K562 (cell line): ENCODE results near the gene PDE2A. TPM values are rescaled to one million over a fixed set of nuclear protein-coding genes. Genes with fewer than 3 reads are reported as not detected.
A peak's percentile ranks its signal among the peaks of the same experiment; 100 is the strongest.

ENCODE experiments used
- CBX3 ChIP-seq, 2 experiments: IDR thresholded peaks; 1 replicate in 1 of 2; 2 replicates in 1 of 2; pipeline ENCODE4 v1.6.1; 2012; ENCODE audit warnings: inconsistent platforms in 2 of 2, low read length in 2 of 2, borderline replicate concordance in 1 of 2, control low read depth in 1 of 2
- E2F3 ChIP-seq: fragments of 250-450 bp; sonication (Bioruptor Pico); IDR thresholded peaks from 2 replicates; pipeline ENCODE4 v1.4.0; 2020; ENCODE audit warnings: mild to moderate bottlenecking
- FOXK2 ChIP-seq, 2 experiments: fragments of 450-650 bp; IDR thresholded peaks in 1 of 2; conservative IDR thresholded peaks in 1 of 2; 2 replicates each; pipeline ENCODE4 v1.6.1; 2016; ENCODE audit warnings: low read depth in 2 of 2, mild to moderate bottlenecking in 1 of 2
- GTF2F1 ChIP-seq: IDR thresholded peaks from 2 replicates; pipeline ENCODE4 v1.6.1; 2011; ENCODE audit warnings: low read depth, low read length, improper control_type of control experiment
- HDAC2 ChIP-seq: fragments of 450-650 bp; IDR thresholded peaks from 2 replicates; pipeline ENCODE4 v1.6.1; 2016; ENCODE audit warnings: mild to moderate bottlenecking
- HMGN3 ChIP-seq: IDR thresholded peaks from 2 replicates; pipeline ENCODE4 v1.6.1; 2011; ENCODE audit warnings: borderline replicate concordance, low read depth, mild to moderate bottlenecking, mixed read lengths, low read length; ENCODE audit not compliant: insufficient read length; ENCODE audit errors: extremely low read depth
- KDM1A ChIP-seq, 2 experiments: fragments of 450-650 bp; IDR thresholded peaks; 2 replicates each; pipeline ENCODE4 v1.6.1; 2016; ENCODE audit warnings: mild to moderate bottlenecking in 2 of 2
- MBD2 ChIP-seq: sonication (generic); IDR thresholded peaks from 2 replicates; pipeline ENCODE4 v1.6.1; 2016; ENCODE audit warnings: low read depth, borderline replicate concordance
- NR3C1 ChIP-seq: sonication (generic); formaldehyde crosslinking; IDR thresholded peaks from 2 replicates; pipeline ENCODE4 v1.8.1; 2022; ENCODE audit warnings: missing genetic modification reagents
- PHF20 ChIP-seq: fragments of 450-650 bp; IDR thresholded peaks from 2 replicates; pipeline ENCODE4 v1.6.1; 2018; ENCODE audit not compliant: partially characterized antibody
- POLR2A ChIP-seq: fragments of 450-650 bp; conservative IDR thresholded peaks from 2 replicates; pipeline ENCODE4 v1.6.1; 2016
- RUNX1 ChIP-seq: sonication (generic); IDR thresholded peaks from 2 replicates; pipeline ENCODE4 v1.6.1; 2016; ENCODE audit warnings: antibody characterized with exemption, low read depth
- ZNF282 ChIP-seq: sonication (generic); formaldehyde crosslinking; IDR thresholded peaks from 2 replicates; pipeline ENCODE4 v1.8.1; 2023; ENCODE audit warnings: missing genetic modification reagents
- polyA plus RNA-seq, 8 experiments: library from polyadenylated mRNA; depleted of rRNA in 4 of 8; stranded (reverse) in 5 of 8; unstranded in 3 of 8; fragments of >200 nt; fragmentation: Nextera tagmentation in 2 of 8; fragmentation: Illumina TruSeq in 1 of 8; extraction: Ambion mirVana in 2 of 8; extraction: Trizol in 1 of 8; gene quantifications; 2 replicates each; pipeline versions ENCODE4 v1.2.1 to v1.2.3, GENCODE V29; 2011 to 2014; ENCODE audit warnings: inconsistent platforms in 1 of 8, missing spikeins in 1 of 8
- total RNA-seq, 7 experiments: library from RNA; depleted of rRNA in 6 of 7; stranded (reverse); fragments of >200 nt in 6 of 7; fragmentation: Illumina TruSeq in 2 of 7; extraction: Trizol in 2 of 7; gene quantifications; 2 replicates each; pipeline versions ENCODE4 v1.2.1 to v1.2.3, GENCODE V29; 2011 to 2021; ENCODE audit warnings: low replicate concordance in 1 of 7
- TF ChIP-seq, protein P1 (sequence below): fragments of 450-650 bp; IDR thresholded peaks from 2 replicates; pipeline ENCODE4 v1.6.1; 2016
- TF ChIP-seq, protein P2 (sequence below), 2 experiments: fragments of 450-650 bp in 1 of 2; sonication (generic) in 1 of 2; formaldehyde crosslinking in 1 of 2; IDR thresholded peaks; 2 replicates each; pipeline versions ENCODE4 v1.7.1 to v1.9.0; 2016 to 2022; ENCODE audit warnings: inconsistent platforms in 1 of 2, mild to moderate bottlenecking in 1 of 2, missing genetic modification reagents in 1 of 2
- TF ChIP-seq, protein P3 (sequence below), 2 experiments: fragments of 200-800 bp in 1 of 2; sonication (Bioruptor generic) in 1 of 2; sonication (generic) in 1 of 2; formaldehyde crosslinking in 1 of 2; IDR thresholded peaks in 1 of 2; conservative IDR thresholded peaks in 1 of 2; 2 replicates each; pipeline versions ENCODE4 v1.5.0 to v1.6.1; 2016 to 2020; ENCODE audit warnings: missing compliant biosample characterization in 1 of 2, missing genetic modification characterization in 1 of 2, missing genetic modification reagents in 1 of 2

PDE2A gene
- total and polyA plus RNA-seq, 9 of the 15 experiments (the other 6 are each of a cell fraction or from before 2014, with no cell fraction given), result 0.07 to 15.2 (median 1.6) TPM; not detected in 1

DNA sequence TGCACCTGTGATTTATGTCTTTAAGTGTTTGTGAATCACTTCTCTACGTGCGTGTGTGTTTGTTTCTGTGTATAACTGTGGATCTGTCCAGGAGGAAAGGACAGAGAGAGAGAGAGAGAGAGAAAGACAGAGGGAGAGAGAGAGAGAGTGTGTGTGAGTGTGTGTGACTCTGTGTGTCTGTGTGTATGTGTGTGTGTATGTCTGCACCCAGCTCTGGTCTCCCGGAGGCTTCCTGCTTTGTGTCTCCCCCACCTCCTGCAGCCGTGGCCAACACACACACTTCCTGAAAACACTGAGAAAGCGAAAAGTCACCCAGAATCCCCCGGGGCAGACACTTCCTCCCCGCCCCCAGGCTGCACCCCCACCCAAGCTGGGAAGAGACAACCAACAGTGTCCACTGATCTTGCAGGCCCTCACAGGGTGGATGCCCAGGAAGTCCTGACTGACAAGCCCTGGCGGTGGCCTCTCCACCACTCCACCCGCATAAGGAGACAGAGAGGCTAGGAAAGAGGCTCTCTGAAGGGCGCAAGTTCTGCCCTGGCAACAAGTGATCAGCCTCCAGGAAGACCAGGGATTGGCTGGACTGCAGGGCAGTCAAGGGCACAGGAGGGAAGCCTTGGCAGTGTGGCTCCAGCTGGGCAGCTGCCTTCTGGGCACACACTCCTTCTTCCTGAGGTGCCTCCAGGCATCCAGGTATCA is 48.0 kb upstream of the PDE2A start (continued):
- TF ChIP-seq, protein P1, sequence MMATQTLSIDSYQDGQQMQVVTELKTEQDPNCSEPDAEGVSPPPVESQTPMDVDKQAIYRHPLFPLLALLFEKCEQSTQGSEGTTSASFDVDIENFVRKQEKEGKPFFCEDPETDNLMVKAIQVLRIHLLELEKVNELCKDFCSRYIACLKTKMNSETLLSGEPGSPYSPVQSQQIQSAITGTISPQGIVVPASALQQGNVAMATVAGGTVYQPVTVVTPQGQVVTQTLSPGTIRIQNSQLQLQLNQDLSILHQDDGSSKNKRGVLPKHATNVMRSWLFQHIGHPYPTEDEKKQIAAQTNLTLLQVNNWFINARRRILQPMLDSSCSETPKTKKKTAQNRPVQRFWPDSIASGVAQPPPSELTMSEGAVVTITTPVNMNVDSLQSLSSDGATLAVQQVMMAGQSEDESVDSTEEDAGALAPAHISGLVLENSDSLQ, result peak; percentile 72
- TF ChIP-seq RUNX1 (0 out of 2 replicates have a peak, but pooled peaks have one; percentile 63), KDM1A (IDR thresholded peaks at IDR 0.05) (no peak), HDAC2 (0 out of 2 replicates have a peak, but pooled peaks have one; percentile 14), PHF20 (peak; percentile 81), GTF2F1 (peak; percentile 91; the same call in 1 of the 2 replicates), HMGN3 (peak; percentile 36), E2F3 (CRISPR knock-in tag) (no peak), POLR2A (peak; percentile 68), CBX3 (IDR thresholded peaks at IDR 0.05; ENCODE audit: borderline replicate concordance in 1 of 2, low read length in 2 of 2) (no peak), FOXK2 (conservative IDR thresholded peaks at IDR 0.05 in 1 of 2, IDR thresholded peaks at IDR 0.05 in 1 of 2; ENCODE audit: low read depth in 2 of 2) (peak; percentile 56 to 65), ZNF282 (no peak), NR3C1 (CRISPR knock-in tag) (no peak), MBD2 (no peak; the same call in 1 of the 2 replicates)
- TF ChIP-seq, protein P2, sequence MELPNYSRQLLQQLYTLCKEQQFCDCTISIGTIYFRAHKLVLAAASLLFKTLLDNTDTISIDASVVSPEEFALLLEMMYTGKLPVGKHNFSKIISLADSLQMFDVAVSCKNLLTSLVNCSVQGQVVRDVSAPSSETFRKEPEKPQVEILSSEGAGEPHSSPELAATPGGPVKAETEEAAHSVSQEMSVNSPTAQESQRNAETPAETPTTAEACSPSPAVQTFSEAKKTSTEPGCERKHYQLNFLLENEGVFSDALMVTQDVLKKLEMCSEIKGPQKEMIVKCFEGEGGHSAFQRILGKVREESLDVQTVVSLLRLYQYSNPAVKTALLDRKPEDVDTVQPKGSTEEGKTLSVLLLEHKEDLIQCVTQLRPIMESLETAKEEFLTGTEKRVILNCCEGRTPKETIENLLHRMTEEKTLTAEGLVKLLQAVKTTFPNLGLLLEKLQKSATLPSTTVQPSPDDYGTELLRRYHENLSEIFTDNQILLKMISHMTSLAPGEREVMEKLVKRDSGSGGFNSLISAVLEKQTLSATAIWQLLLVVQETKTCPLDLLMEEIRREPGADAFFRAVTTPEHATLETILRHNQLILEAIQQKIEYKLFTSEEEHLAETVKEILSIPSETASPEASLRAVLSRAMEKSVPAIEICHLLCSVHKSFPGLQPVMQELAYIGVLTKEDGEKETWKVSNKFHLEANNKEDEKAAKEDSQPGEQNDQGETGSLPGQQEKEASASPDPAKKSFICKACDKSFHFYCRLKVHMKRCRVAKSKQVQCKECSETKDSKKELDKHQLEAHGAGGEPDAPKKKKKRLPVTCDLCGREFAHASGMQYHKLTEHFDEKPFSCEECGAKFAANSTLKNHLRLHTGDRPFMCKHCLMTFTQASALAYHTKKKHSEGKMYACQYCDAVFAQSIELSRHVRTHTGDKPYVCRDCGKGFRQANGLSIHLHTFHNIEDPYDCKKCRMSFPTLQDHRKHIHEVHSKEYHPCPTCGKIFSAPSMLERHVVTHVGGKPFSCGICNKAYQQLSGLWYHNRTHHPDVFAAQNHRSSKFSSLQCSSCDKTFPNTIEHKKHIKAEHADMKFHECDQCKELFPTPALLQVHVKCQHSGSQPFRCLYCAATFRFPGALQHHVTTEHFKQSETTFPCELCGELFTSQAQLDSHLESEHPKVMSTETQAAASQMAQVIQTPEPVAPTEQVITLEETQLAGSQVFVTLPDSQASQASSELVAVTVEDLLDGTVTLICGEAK (IDR thresholded peaks at IDR 0.05), result 0 out of 2 replicates have a peak, but pooled peaks have one; percentile 43
- TF ChIP-seq, protein P2 (CRISPR knock-in tag; IDR thresholded peaks at IDR 0.05), result no peak
- TF ChIP-seq, protein P3, sequence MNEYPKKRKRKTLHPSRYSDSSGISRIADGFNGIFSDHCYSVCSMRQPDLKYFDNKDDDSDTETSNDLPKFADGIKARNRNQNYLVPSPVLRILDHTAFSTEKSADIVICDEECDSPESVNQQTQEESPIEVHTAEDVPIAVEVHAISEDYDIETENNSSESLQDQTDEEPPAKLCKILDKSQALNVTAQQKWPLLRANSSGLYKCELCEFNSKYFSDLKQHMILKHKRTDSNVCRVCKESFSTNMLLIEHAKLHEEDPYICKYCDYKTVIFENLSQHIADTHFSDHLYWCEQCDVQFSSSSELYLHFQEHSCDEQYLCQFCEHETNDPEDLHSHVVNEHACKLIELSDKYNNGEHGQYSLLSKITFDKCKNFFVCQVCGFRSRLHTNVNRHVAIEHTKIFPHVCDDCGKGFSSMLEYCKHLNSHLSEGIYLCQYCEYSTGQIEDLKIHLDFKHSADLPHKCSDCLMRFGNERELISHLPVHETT (CRISPR knock-in tag; conservative IDR thresholded peaks at IDR 0.05 in 1 of 2, IDR thresholded peaks at IDR 0.05 in 1 of 2), result no peak
